Tibial nerve (tissue), 3 donors: ENCODE results near the gene WWC1.

ENCODE experiments used
- POLR2A ChIP-seq, 2 donors: fragments of 450-650 bp; IDR thresholded peaks; one replicate each; pipeline ENCODE4 v1.6.1; 2017; ENCODE audit warnings: antibody characterized with exemption in 2 of 2, mild to moderate bottlenecking in 2 of 2, moderate library complexity in 2 of 2
- TF ChIP-seq, protein P1 (sequence below), 5 experiments: fragments of 200-600 bp in 3 of 5; fragments of 450-650 bp in 2 of 5; sonication (generic) in 3 of 5; IDR thresholded peaks; one replicate each; pipeline ENCODE4 v1.5.1; 2016 to 2019; ENCODE audit warnings: antibody characterized with exemption in 5 of 5, mild to moderate bottlenecking in 3 of 5, moderate library complexity in 2 of 5

DNA sequence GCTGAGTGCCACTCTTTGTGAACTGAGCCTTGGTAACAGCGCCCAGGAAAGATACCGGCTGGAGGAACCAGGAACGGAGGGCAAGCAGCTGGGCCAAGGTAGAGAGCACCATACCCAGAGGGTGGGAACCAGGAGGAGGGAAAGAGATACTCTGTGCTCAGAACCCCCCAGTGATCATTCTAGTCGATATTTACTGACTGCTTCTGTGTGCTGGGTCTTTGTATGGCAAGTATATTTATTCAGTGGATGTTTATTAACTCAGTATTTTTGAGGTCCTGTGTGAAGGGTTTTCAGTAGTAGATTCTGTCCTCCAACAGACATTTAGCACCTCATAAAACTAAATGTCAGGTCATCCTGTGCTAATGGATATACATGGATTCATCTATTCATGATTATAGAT is 132.5 kb downstream of the WWC1 start:
- TF ChIP-seq, protein P1, sequence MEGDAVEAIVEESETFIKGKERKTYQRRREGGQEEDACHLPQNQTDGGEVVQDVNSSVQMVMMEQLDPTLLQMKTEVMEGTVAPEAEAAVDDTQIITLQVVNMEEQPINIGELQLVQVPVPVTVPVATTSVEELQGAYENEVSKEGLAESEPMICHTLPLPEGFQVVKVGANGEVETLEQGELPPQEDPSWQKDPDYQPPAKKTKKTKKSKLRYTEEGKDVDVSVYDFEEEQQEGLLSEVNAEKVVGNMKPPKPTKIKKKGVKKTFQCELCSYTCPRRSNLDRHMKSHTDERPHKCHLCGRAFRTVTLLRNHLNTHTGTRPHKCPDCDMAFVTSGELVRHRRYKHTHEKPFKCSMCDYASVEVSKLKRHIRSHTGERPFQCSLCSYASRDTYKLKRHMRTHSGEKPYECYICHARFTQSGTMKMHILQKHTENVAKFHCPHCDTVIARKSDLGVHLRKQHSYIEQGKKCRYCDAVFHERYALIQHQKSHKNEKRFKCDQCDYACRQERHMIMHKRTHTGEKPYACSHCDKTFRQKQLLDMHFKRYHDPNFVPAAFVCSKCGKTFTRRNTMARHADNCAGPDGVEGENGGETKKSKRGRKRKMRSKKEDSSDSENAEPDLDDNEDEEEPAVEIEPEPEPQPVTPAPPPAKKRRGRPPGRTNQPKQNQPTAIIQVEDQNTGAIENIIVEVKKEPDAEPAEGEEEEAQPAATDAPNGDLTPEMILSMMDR (IDR thresholded peaks at IDR 0.05) = no peak
- no peak for TF ChIP-seq POLR2A (IDR thresholded peaks at IDR 0.05)
